Measurements from ENCODE around the gene PLXNB2.

DNA sequence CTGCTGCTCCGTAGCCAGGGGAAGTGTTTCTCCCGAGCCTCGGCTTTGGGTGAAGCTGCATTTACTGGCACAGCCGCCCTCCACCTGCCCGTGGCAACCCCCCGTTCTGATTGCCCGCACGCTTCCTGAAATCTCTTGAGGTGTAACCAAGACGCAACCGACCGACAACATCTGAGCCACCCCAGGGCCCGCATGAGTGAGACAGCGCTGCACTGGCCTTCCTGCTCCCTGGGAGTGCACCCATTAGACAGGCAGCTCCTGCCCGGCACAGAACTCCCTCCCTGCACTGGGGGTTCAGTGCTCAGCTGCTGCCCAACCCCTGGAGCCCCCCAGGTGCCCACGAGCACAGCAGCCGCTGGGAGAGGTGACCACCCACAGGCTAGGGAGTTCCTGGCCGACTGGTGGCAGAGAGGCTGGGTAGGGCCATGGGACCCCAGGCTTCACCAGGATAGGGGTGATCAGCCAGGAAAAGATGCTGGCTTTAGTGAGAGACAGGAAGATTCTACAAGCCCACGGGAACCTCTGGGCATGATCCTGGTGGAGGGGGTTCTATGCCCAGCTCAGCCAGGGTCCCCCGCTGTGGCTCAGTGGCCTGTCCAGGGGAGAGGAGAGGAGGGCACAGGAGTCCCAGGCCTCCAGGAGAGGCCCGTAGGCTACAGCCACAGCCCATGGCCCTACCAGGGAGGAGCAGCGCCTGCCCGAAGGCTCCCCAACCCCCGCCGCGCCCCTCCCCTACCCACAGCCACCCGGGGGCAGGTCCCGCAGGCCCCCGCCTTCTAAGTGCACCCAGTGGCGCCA lies 14.6 kb downstream of the PLXNB2 start:
- TF ChIP-seq, protein P1, sequence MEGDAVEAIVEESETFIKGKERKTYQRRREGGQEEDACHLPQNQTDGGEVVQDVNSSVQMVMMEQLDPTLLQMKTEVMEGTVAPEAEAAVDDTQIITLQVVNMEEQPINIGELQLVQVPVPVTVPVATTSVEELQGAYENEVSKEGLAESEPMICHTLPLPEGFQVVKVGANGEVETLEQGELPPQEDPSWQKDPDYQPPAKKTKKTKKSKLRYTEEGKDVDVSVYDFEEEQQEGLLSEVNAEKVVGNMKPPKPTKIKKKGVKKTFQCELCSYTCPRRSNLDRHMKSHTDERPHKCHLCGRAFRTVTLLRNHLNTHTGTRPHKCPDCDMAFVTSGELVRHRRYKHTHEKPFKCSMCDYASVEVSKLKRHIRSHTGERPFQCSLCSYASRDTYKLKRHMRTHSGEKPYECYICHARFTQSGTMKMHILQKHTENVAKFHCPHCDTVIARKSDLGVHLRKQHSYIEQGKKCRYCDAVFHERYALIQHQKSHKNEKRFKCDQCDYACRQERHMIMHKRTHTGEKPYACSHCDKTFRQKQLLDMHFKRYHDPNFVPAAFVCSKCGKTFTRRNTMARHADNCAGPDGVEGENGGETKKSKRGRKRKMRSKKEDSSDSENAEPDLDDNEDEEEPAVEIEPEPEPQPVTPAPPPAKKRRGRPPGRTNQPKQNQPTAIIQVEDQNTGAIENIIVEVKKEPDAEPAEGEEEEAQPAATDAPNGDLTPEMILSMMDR (conservative IDR thresholded peaks at IDR 0.05; ENCODE audit: low read depth, low read length): 0 out of 2 replicates have a peak, but pooled peaks have one; percentile 4
- no peak for TF ChIP-seq SMC3 (IDR thresholded peaks at IDR 0.05; ENCODE audit: low read depth, low read length)
- no peak for TF ChIP-seq POLR2A (IDR thresholded peaks at IDR 0.05; ENCODE audit: low read depth, low read length)
- no peak for TF ChIP-seq CEBPB (IDR thresholded peaks at IDR 0.05; ENCODE audit: low read depth, low read length)
- TF ChIP-seq, protein P2, sequence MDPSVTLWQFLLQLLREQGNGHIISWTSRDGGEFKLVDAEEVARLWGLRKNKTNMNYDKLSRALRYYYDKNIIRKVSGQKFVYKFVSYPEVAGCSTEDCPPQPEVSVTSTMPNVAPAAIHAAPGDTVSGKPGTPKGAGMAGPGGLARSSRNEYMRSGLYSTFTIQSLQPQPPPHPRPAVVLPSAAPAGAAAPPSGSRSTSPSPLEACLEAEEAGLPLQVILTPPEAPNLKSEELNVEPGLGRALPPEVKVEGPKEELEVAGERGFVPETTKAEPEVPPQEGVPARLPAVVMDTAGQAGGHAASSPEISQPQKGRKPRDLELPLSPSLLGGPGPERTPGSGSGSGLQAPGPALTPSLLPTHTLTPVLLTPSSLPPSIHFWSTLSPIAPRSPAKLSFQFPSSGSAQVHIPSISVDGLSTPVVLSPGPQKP (IDR thresholded peaks at IDR 0.05; ENCODE audit: borderline replicate concordance, low read depth, low read length): no peak
- no peak for TF ChIP-seq CHD1 (IDR thresholded peaks at IDR 0.05; ENCODE audit: low read depth, low read length)
- no peak for TF ChIP-seq FOS (IDR thresholded peaks at IDR 0.05; ENCODE audit: low read depth, low read length)
- no peak for TF ChIP-seq RCOR1 (IDR thresholded peaks at IDR 0.05; ENCODE audit: insufficient replicate concordance, low read length)
- TF ChIP-seq MAFK (IDR thresholded peaks at IDR 0.05; ENCODE audit: low read depth, low read length): no peak
- TF ChIP-seq, protein P3, sequence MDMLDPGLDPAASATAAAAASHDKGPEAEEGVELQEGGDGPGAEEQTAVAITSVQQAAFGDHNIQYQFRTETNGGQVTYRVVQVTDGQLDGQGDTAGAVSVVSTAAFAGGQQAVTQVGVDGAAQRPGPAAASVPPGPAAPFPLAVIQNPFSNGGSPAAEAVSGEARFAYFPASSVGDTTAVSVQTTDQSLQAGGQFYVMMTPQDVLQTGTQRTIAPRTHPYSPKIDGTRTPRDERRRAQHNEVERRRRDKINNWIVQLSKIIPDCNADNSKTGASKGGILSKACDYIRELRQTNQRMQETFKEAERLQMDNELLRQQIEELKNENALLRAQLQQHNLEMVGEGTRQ (IDR thresholded peaks at IDR 0.05; ENCODE audit: low read depth, low read length): no peak
